ENCODE data around the gene DLG5. TPM values are rescaled to one million over a fixed set of nuclear protein-coding genes. Genes with fewer than 3 reads are reported as not detected.

Gene DLG5
- total and polyA plus RNA-seq, 9 of the 15 experiments (the other 6 are each of a cell fraction or from before 2014, with no cell fraction given) = 1.4 to 26.8 (median 11.2) TPM

DNA sequence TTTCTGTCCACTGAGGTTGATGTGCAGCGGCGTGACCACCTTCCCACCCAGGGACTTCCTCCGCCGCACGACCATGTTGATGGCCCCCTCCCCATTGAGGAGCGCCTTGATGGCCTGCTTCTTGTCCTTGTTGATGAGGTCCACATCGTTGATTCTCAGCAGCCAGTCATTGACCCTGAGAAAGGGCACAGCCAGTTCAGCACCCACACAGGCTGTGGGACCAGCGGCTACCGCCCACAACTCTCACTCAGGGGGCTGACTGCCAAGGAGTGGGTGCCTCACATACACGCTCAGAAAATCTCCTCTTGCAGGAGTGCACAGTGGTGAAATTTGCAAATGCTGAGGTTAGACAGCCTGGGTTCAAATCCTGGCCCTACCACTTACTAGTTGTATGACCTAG lies 97.2 kb downstream of the DLG5 start:
- H3K4me2 ChIP-seq (ENCODE audit: insufficient read depth, low read length) = no peak overlapping the region
- no peak overlapping the region for H3K4me3 ChIP-seq
- POLR2A ChIA-PET = no interaction called here
- H3K9me3 ChIP-seq (replicated peaks; ENCODE audit: control insufficient read depth, insufficient read depth, low read depth, low read length) = no peaks in the 10 kb centered on the region
- CTCF ChIA-PET (ENCODE audit: low intra/inter-chr PET ratio) = no interaction called here
- no peak overlapping the region; a peak in 1 of 4 replicates for H3K9ac ChIP-seq (ENCODE audit: insufficient read depth in 1 of 2, low read depth in 2 of 2, low read length in 2 of 2)
- in situ Hi-C loops (cut with MboI) = no loop called here
- intact Hi-C loops (cut with micrococcal nuclease) = no loop called here
- no peak overlapping the region for H2AFZ ChIP-seq (ENCODE audit: low read depth, low read length)
- H3K79me2 ChIP-seq (ENCODE audit: control insufficient read depth, insufficient read depth, low read length) = no peaks in the 10 kb centered on the region
- no peaks in the 10 kb centered on the region for H4K20me1 ChIP-seq (replicated peaks; ENCODE audit: control insufficient read depth, insufficient read depth, low read length)
- TF ChIP-seq ZNF707 (CRISPR knock-in tag; conservative IDR thresholded peaks at IDR 0.05) = no peak
- TF ChIP-seq, protein P1, sequence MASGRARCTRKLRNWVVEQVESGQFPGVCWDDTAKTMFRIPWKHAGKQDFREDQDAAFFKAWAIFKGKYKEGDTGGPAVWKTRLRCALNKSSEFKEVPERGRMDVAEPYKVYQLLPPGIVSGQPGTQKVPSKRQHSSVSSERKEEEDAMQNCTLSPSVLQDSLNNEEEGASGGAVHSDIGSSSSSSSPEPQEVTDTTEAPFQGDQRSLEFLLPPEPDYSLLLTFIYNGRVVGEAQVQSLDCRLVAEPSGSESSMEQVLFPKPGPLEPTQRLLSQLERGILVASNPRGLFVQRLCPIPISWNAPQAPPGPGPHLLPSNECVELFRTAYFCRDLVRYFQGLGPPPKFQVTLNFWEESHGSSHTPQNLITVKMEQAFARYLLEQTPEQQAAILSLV (tag; IDR thresholded peaks at IDR 0.05) = no peak
- TF ChIP-seq POLR2H (tag; IDR thresholded peaks at IDR 0.05; ENCODE audit: low read depth) = no peak
- TF ChIP-seq SMAD3 (CRISPR knock-in tag; conservative IDR thresholded peaks at IDR 0.05) = no peak
- TF ChIP-seq U2AF1 (optimal IDR thresholded peaks at IDR 0.05; ENCODE audit: low read depth, low read length) = no peak
- no peak for TF ChIP-seq BRF1 (IDR thresholded peaks at IDR 0.05; ENCODE audit: borderline replicate concordance, extremely low read depth, insufficient read length)
- TF ChIP-seq ZNF224 (CRISPR knock-in tag; IDR thresholded peaks at IDR 0.05) = no peak
- TF ChIP-seq, protein P2, sequence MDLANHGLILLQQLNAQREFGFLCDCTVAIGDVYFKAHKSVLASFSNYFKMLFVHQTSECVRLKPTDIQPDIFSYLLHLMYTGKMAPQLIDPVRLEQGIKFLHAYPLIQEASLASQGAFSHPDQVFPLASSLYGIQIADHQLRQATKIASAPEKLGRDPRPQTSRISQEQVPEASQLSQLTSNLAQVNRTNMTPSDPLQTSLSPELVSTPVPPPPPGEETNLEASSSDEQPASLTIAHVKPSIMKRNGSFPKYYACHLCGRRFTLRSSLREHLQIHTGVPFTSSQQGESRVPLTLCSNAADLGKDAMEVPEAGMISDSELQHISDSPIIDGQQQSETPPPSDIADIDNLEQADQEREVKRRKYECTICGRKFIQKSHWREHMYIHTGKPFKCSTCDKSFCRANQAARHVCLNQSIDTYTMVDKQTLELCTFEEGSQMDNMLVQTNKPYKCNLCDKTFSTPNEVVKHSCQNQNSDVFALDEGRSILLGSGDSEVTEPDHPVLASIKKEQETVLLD (IDR thresholded peaks at IDR 0.05) = no peak
- no peak for TF ChIP-seq GATA2 (CRISPR knock-in tag; IDR thresholded peaks at IDR 0.05)
- TF ChIP-seq POLR2AphosphoS2 (IDR thresholded peaks at IDR 0.05; ENCODE audit: low read length) = no peak
- no peak for TF ChIP-seq ZNF184 (CRISPR knock-in tag; IDR thresholded peaks at IDR 0.05)
- no peak for TF ChIP-seq NR2C1 (IDR thresholded peaks at IDR 0.05)
- TF ChIP-seq NR2C1 (tag; IDR thresholded peaks at IDR 0.05) = no peak
- no peak for TF ChIP-seq CBX3 (IDR thresholded peaks at IDR 0.05; ENCODE audit: borderline replicate concordance in 1 of 2, low read length in 2 of 2)
- TF ChIP-seq, protein P3, sequence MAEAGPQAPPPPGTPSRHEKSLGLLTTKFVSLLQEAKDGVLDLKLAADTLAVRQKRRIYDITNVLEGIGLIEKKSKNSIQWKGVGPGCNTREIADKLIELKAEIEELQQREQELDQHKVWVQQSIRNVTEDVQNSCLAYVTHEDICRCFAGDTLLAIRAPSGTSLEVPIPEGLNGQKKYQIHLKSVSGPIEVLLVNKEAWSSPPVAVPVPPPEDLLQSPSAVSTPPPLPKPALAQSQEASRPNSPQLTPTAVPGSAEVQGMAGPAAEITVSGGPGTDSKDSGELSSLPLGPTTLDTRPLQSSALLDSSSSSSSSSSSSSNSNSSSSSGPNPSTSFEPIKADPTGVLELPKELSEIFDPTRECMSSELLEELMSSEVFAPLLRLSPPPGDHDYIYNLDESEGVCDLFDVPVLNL (CRISPR knock-in tag; IDR thresholded peaks at IDR 0.05; ENCODE audit: low read depth) = no peak
- TF ChIP-seq, protein P4, sequence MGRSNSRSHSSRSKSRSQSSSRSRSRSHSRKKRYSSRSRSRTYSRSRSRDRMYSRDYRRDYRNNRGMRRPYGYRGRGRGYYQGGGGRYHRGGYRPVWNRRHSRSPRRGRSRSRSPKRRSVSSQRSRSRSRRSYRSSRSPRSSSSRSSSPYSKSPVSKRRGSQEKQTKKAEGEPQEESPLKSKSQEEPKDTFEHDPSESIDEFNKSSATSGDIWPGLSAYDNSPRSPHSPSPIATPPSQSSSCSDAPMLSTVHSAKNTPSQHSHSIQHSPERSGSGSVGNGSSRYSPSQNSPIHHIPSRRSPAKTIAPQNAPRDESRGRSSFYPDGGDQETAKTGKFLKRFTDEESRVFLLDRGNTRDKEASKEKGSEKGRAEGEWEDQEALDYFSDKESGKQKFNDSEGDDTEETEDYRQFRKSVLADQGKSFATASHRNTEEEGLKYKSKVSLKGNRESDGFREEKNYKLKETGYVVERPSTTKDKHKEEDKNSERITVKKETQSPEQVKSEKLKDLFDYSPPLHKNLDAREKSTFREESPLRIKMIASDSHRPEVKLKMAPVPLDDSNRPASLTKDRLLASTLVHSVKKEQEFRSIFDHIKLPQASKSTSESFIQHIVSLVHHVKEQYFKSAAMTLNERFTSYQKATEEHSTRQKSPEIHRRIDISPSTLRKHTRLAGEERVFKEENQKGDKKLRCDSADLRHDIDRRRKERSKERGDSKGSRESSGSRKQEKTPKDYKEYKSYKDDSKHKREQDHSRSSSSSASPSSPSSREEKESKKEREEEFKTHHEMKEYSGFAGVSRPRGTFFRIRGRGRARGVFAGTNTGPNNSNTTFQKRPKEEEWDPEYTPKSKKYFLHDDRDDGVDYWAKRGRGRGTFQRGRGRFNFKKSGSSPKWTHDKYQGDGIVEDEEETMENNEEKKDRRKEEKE (IDR thresholded peaks at IDR 0.05; ENCODE audit: borderline replicate concordance in 1 of 2, control insufficient read depth in 1 of 2, low read depth in 2 of 2, low read length in 1 of 2) = no peak
- no peak for TF ChIP-seq ZNF282 (CRISPR knock-in tag; IDR thresholded peaks at IDR 0.05)
- TF ChIP-seq ZNF668 (CRISPR knock-in tag; IDR thresholded peaks at IDR 0.05) = no peak
- H3K27me3 ChIP-seq (ENCODE audit: control insufficient read depth in 2 of 2, insufficient read depth in 2 of 2, low read length in 2 of 2) = no peaks in the 10 kb centered on the region
- H3K27ac ChIP-seq (ENCODE audit: extremely low read depth, low read depth, low read length) = no peak overlapping the region
- H3K9me1 ChIP-seq (ENCODE audit: control insufficient read depth, insufficient read depth, low read length) = no peaks in the 10 kb centered on the region
- DNase-seq (ENCODE audit: extremely low read depth in 1 of 4, low spot score in 3 of 4) (no peak), FAIRE-seq (no peak), ATAC-seq (no peak)
- 87% methylated on average over 8 of the region's 10 CpGs for WGBS (ENCODE audit: insufficient coverage, low coverage, missing lambda C conversion rate)
- H3K36me3 ChIP-seq (ENCODE audit: control insufficient read depth, insufficient read depth, low read length) = peaks cover 72% of the 10 kb centered on the region; the same call in 2 of the 3 replicates
- no TSS peak for BruUV-seq (replicated peaks)
- H3K4me1 ChIP-seq (replicated peaks in 1 of 2; ENCODE audit: control insufficient read depth in 2 of 2, insufficient read depth in 2 of 2, low read length in 2 of 2) = peaks cover 3 to 4% of the 10 kb centered on the region in 2 experiments; a peak in 2 of 5 replicates
